ENCODE data around the gene VWA5B1. TPM values are rescaled to one million over a fixed set of nuclear protein-coding genes. Genes with fewer than 3 reads are reported as not detected.
A peak's percentile ranks its signal among the peaks of the same experiment; 100 is the strongest.

Gene VWA5B1
- total and polyA plus RNA-seq, 2 donors (not counting 3 experiments of a cell fraction or from before 2014, with no cell fraction given) = not detected

- TF ChIP-seq FOS (IDR thresholded peaks at IDR 0.05; ENCODE audit: borderline replicate concordance, insufficient read depth, low read length) (peak; percentile 28), JUN (IDR thresholded peaks at IDR 0.05; ENCODE audit: borderline replicate concordance, insufficient read depth, insufficient read length, low read depth) (peak; percentile 20)
- TF ChIP-seq, protein P1, sequence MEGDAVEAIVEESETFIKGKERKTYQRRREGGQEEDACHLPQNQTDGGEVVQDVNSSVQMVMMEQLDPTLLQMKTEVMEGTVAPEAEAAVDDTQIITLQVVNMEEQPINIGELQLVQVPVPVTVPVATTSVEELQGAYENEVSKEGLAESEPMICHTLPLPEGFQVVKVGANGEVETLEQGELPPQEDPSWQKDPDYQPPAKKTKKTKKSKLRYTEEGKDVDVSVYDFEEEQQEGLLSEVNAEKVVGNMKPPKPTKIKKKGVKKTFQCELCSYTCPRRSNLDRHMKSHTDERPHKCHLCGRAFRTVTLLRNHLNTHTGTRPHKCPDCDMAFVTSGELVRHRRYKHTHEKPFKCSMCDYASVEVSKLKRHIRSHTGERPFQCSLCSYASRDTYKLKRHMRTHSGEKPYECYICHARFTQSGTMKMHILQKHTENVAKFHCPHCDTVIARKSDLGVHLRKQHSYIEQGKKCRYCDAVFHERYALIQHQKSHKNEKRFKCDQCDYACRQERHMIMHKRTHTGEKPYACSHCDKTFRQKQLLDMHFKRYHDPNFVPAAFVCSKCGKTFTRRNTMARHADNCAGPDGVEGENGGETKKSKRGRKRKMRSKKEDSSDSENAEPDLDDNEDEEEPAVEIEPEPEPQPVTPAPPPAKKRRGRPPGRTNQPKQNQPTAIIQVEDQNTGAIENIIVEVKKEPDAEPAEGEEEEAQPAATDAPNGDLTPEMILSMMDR (IDR thresholded peaks at IDR 0.05; ENCODE audit: extremely low read depth in 1 of 2, insufficient read depth in 1 of 2, low read depth in 1 of 2, low read length in 2 of 2) = no peak
- Histone ChIP-seq H3K9me1 (replicated peaks; ENCODE audit: control insufficient read depth, extremely low read depth, insufficient read depth, low read length) (no peaks in the 10 kb centered on the region), H3K4me1 (ENCODE audit: control insufficient read depth, extremely low read depth, insufficient read depth, low read length) (no peaks in the 10 kb centered on the region), H3K27me3 (ENCODE audit: control insufficient read depth in 2 of 2, insufficient read depth in 2 of 2, low read length in 2 of 2) (peaks cover 0 to 3% of the 10 kb centered on the region in 2 experiments), H3K79me2 (ENCODE audit: control insufficient read depth, insufficient read depth, low read length) (no peaks in the 10 kb centered on the region), H3K27ac (ENCODE audit: insufficient read depth, low read depth, low read length) (no peak overlapping the region), H3K4me3 (replicated peaks in 1 of 3; ENCODE audit: insufficient read depth in 1 of 3, low read depth in 1 of 3, low read length in 3 of 3) (no peak overlapping the region), H4K20me1 (replicated peaks; ENCODE audit: control insufficient read depth, extremely low read depth, insufficient read depth, low read length) (no peaks in the 10 kb centered on the region), H3K4me2 (ENCODE audit: insufficient read depth, low read length) (no peak overlapping the region), H3K36me3 (ENCODE audit: control insufficient read depth in 2 of 2, extremely low read depth in 1 of 2, insufficient read depth in 2 of 2, low read length in 2 of 2) (no peaks in the 10 kb centered on the region), H3K9me3 (replicated peaks; ENCODE audit: control insufficient read depth, insufficient read depth, low read length) (no peaks in the 10 kb centered on the region), H3K9ac (replicated peaks; ENCODE audit: extremely low read depth, insufficient read depth, low read length) (no peak overlapping the region), H2AFZ (ENCODE audit: low read depth, low read length) (no peak overlapping the region)
- ChIA-PET POLR2A (no interaction called here), CTCF (no interaction called here)
- DNase-seq (ENCODE audit: low read depth, low spot score) (no peak), FAIRE-seq (no peak)
- BruUV-seq (replicated peaks) = no TSS peak
- intact Hi-C loops (cut with micrococcal nuclease) (no loop called here), dilution Hi-C loops (cut with MboI; ENCODE audit: extremely low pct_ligation_motif_present, low sequenced_read_pairs) (no loop called here)
Observed at GRCh38 chr1:20255666-20256065, 35.0 kb upstream of the VWA5B1 start.

- Histone ChIP-seq H3K27me3 (ENCODE audit: control insufficient read depth in 2 of 2, insufficient read depth in 2 of 2, low read length in 2 of 2) (peaks cover 0 to 1% of the 10 kb centered on the region in 2 experiments), H3K27ac (ENCODE audit: insufficient read depth, low read depth, low read length) (no peak overlapping the region), H3K4me3 (replicated peaks in 1 of 3; ENCODE audit: insufficient read depth in 1 of 3, low read depth in 1 of 3, low read length in 3 of 3) (no peak overlapping the region), H4K20me1 (replicated peaks; ENCODE audit: control insufficient read depth, extremely low read depth, insufficient read depth, low read length) (no peaks in the 10 kb centered on the region), H3K4me1 (ENCODE audit: control insufficient read depth, extremely low read depth, insufficient read depth, low read length) (no peaks in the 10 kb centered on the region), H3K9me3 (replicated peaks; ENCODE audit: control insufficient read depth, insufficient read depth, low read length) (no peaks in the 10 kb centered on the region), H2AFZ (ENCODE audit: low read depth, low read length) (no peak overlapping the region), H3K9ac (replicated peaks; ENCODE audit: extremely low read depth, insufficient read depth, low read length) (no peak overlapping the region), H3K4me2 (ENCODE audit: insufficient read depth, low read length) (no peak overlapping the region), H3K79me2 (ENCODE audit: control insufficient read depth, insufficient read depth, low read length) (no peaks in the 10 kb centered on the region), H3K9me1 (replicated peaks; ENCODE audit: control insufficient read depth, extremely low read depth, insufficient read depth, low read length) (no peaks in the 10 kb centered on the region), H3K36me3 (ENCODE audit: control insufficient read depth in 2 of 2, extremely low read depth in 1 of 2, insufficient read depth in 2 of 2, low read length in 2 of 2) (no peaks in the 10 kb centered on the region)
- CTCF ChIA-PET = no interaction called here
- TF ChIP-seq, protein P1 (IDR thresholded peaks at IDR 0.05; ENCODE audit: extremely low read depth in 1 of 2, insufficient read depth in 1 of 2, low read depth in 1 of 2, low read length in 2 of 2) = no peak
- TF ChIP-seq FOS (IDR thresholded peaks at IDR 0.05; ENCODE audit: borderline replicate concordance, insufficient read depth, low read length) (no peak), MAX (IDR thresholded peaks at IDR 0.05; ENCODE audit: insufficient read depth, insufficient read length) (no peak), EZH2 (IDR thresholded peaks at IDR 0.05; ENCODE audit: borderline replicate concordance, low read depth, low read length, severe bottlenecking) (no peak), POLR2AphosphoS5 (IDR thresholded peaks at IDR 0.05; ENCODE audit: insufficient read depth, low read depth, low read length) (no peak), GATA2 (IDR thresholded peaks at IDR 0.05; ENCODE audit: insufficient read depth, insufficient read length, low read depth, low read length) (no peak), MYC (IDR thresholded peaks at IDR 0.05; ENCODE audit: low read depth, low read length) (no peak), JUN (IDR thresholded peaks at IDR 0.05; ENCODE audit: borderline replicate concordance, insufficient read depth, insufficient read length, low read depth) (no peak), POLR2A (IDR thresholded peaks at IDR 0.05; ENCODE audit: low read depth, low read length) (no peak)
- dilution Hi-C loops (cut with MboI; ENCODE audit: extremely low pct_ligation_motif_present, low sequenced_read_pairs) (no loop called here), intact Hi-C loops (cut with micrococcal nuclease) (no loop called here)
- BruUV-seq (replicated peaks) = no TSS peak
- DNase-seq (ENCODE audit: low read depth, low spot score) (no peak), FAIRE-seq (no peak)
- POLR2A ChIA-PET = no interaction called here
Observed at GRCh38 chr1:20259646-20260045, 31.0 kb upstream of the VWA5B1 start.
